Liver (tissue), 9 donors: ENCODE data around the gene ANKRD35. TPM values are rescaled to one million over a fixed set of nuclear protein-coding genes. Genes with fewer than 3 reads are reported as not detected.

Experiments used
- DNase-seq: peaks from one replicate; pipeline ENCODE4 v3.0.0-alpha.2; 2017; ENCODE audit warnings: low spot score
- H3K27ac ChIP-seq, 2 donors: one replicate each; pipeline ENCODE4 v1.7.0; 2013; ENCODE audit warnings: inconsistent platforms in 2 of 2, low read length in 2 of 2, control low read depth in 1 of 2, low read depth in 1 of 2, mild to moderate bottlenecking in 1 of 2
- H3K27me3 ChIP-seq, 4 donors: one replicate each; pipeline versions ENCODE4 v1.6.1 to v1.7.0; 2013; ENCODE audit warnings: low read length in 3 of 4, inconsistent platforms in 1 of 4, mild to moderate bottlenecking in 1 of 4, moderate library complexity in 1 of 4; ENCODE audit not compliant: control insufficient read depth in 4 of 4, insufficient read depth in 4 of 4
- H3K36me3 ChIP-seq, 4 donors: one replicate each; pipeline versions ENCODE4 v1.6.1 to v1.7.0; 2013; ENCODE audit warnings: low read length in 3 of 4, mild to moderate bottlenecking in 3 of 4, low read depth in 1 of 4, moderate library complexity in 1 of 4; ENCODE audit not compliant: control insufficient read depth in 4 of 4, insufficient read depth in 3 of 4
- H3K4me1 ChIP-seq, 4 donors: one replicate each; pipeline versions ENCODE4 v1.6.1 to v1.7.0; 2013; ENCODE audit warnings: low read length in 3 of 4, mild to moderate bottlenecking in 3 of 4, moderate library complexity in 1 of 4; ENCODE audit not compliant: control insufficient read depth in 4 of 4, insufficient read depth in 4 of 4
- H3K4me3 ChIP-seq, 3 donors: one replicate each; pipeline versions ENCODE4 v1.6.1 to v1.7.0; 2013; ENCODE audit warnings: low read length in 3 of 3, control low read depth in 1 of 3, low read depth in 1 of 3, mild to moderate bottlenecking in 1 of 3
- H3K9ac ChIP-seq, 2 donors: one replicate each; pipeline ENCODE4 v1.7.0; 2013; ENCODE audit warnings: low read length in 2 of 2, mild to moderate bottlenecking in 2 of 2, moderate library complexity in 2 of 2, control low read depth in 1 of 2, low read depth in 1 of 2
- H3K9me3 ChIP-seq, 4 donors: one replicate each; pipeline versions ENCODE4 v1.6.1 to v1.7.0; 2013; ENCODE audit warnings: low read length in 3 of 4; ENCODE audit not compliant: control insufficient read depth in 4 of 4
- FOXA2 ChIP-seq: IDR thresholded peaks from 2 replicates; pipeline ENCODE4 v1.6.1; 2016; ENCODE audit warnings: antibody characterized with exemption
- GABPA ChIP-seq, 2 donors: IDR thresholded peaks in 1 of 2; conservative IDR thresholded peaks in 1 of 2; 2 replicates each; pipeline ENCODE4 v1.6.1; 2016; ENCODE audit warnings: antibody characterized with exemption in 2 of 2, mild to moderate bottlenecking in 1 of 2, moderate library complexity in 1 of 2
- HNF4A ChIP-seq, 2 donors: conservative IDR thresholded peaks; 2 replicates each; pipeline ENCODE4 v1.6.1; 2016; ENCODE audit warnings: antibody characterized with exemption in 2 of 2, mild to moderate bottlenecking in 2 of 2
- NR2F2 ChIP-seq: IDR thresholded peaks from 2 replicates; pipeline ENCODE4 v1.6.1; 2016; ENCODE audit warnings: antibody characterized with exemption
- RAD21 ChIP-seq, 2 donors: IDR thresholded peaks; 2 replicates each; pipeline ENCODE4 v1.6.1; 2016; ENCODE audit warnings: antibody characterized with exemption in 2 of 2, mild to moderate bottlenecking in 2 of 2
- RXRA ChIP-seq, 2 donors: IDR thresholded peaks; 2 replicates each; pipeline ENCODE4 v1.6.1; 2017 to 2018; ENCODE audit warnings: antibody characterized with exemption in 2 of 2, mild to moderate bottlenecking in 1 of 2
- SP1 ChIP-seq: IDR thresholded peaks from 2 replicates; pipeline ENCODE4 v1.6.1; 2018; ENCODE audit warnings: antibody characterized with exemption, mild to moderate bottlenecking
- WGBS: extraction: QIAGEN DNeasy Blood & Tissue Kit; methylation state at CpG from one replicate; pipeline ENCODE4 v1.1.7; 2013; 5-methylcytosine and 5-hydroxymethylcytosine counted together
- polyA plus RNA-seq, 2 donors: library from polyadenylated mRNA; stranded (reverse) in 1 of 2; unstranded in 1 of 2; fragments of 200-250 nt in 1 of 2; fragments of >200 nt in 1 of 2; fragmentation: Nextera tagmentation in 1 of 2; extraction: Ambion mirVana in 1 of 2; gene quantifications; one replicate each; pipeline versions ENCODE4 v1.2.1 to v1.2.3, GENCODE V29; 2013 to 2015
- total RNA-seq, 2 donors: library from RNA; depleted of rRNA; stranded (reverse); fragments of >200 nt; gene quantifications; one replicate each; pipeline ENCODE4 v1.2.3, GENCODE V29; 2014
- TF ChIP-seq, protein P1 (sequence below): IDR thresholded peaks from 2 replicates; pipeline ENCODE4 v1.6.1; 2016; ENCODE audit warnings: antibody characterized with exemption, mild to moderate bottlenecking
- TF ChIP-seq, protein P2 (sequence below): IDR thresholded peaks from 2 replicates; pipeline ENCODE4 v1.6.1; 2016; ENCODE audit warnings: antibody characterized with exemption
- TF ChIP-seq, protein P3 (sequence below): IDR thresholded peaks from 2 replicates; pipeline ENCODE4 v1.6.1; 2016; ENCODE audit warnings: antibody characterized with exemption
- TF ChIP-seq, protein P4 (sequence below): fragments of 150-350 bp; IDR thresholded peaks from 2 replicates; pipeline ENCODE4 v1.5.1; 2017; ENCODE audit warnings: improper control_type of control experiment, low read depth, low read length; ENCODE audit not compliant: missing input control
- TF ChIP-seq, protein P5 (sequence below): IDR thresholded peaks from 2 replicates; pipeline ENCODE4 v1.6.1; 2016; ENCODE audit warnings: antibody characterized with exemption
- donor health status: healthy.
- donor health status: healthy.
- donor health status: healthy.
- donor health status: healthy.
- donor health status: healthy.

The ANKRD35 gene
- total and polyA plus RNA-seq, 4 donors = 0.05 to 1.9 (median 1.4) TPM

DNA sequence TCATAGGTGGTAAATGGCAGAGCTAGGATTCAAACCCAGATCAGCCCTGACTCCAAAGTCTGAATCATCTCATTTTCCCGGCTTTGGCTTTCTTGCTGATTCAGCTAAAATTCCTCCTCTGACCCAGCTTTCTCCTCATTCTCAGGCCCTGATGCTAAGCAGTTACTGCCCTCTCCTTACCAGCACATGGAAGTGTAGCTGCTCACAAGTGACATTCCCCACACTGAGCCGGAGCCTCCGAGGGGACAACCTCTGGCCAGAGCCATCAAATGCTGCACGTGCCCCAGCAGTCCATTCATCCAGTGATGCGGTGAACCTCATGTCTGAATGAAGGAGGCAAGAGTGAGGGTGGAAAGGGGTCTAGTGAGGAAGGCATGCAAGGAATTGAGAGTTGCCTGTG is 13.1 kb upstream of the ANKRD35 start:
- H3K36me3 ChIP-seq = no peaks in the 10 kb centered on the region
- H3K9ac ChIP-seq = no peak overlapping the region
- no peak overlapping the region for H3K4me3 ChIP-seq
- DNase-seq = no peak
- 88% methylated on average over 5 of the region's 5 CpGs for WGBS
- H3K4me1 ChIP-seq = no peaks in the 10 kb centered on the region
- no peaks in the 10 kb centered on the region for H3K27me3 ChIP-seq
- H3K27ac ChIP-seq = no peak overlapping the region
- no peaks in the 10 kb centered on the region for H3K9me3 ChIP-seq
- TF ChIP-seq RXRA (IDR thresholded peaks at IDR 0.05) (no peak), SP1 (no peak), NR2F2 (no peak), GABPA (IDR thresholded peaks at IDR 0.05 in 1 of 2, conservative IDR thresholded peaks at IDR 0.05 in 1 of 2) (no peak), FOXA2 (no peak), RAD21 (IDR thresholded peaks at IDR 0.05) (no peak), HNF4A (conservative IDR thresholded peaks at IDR 0.05) (no peak)
- TF ChIP-seq, protein P1, sequence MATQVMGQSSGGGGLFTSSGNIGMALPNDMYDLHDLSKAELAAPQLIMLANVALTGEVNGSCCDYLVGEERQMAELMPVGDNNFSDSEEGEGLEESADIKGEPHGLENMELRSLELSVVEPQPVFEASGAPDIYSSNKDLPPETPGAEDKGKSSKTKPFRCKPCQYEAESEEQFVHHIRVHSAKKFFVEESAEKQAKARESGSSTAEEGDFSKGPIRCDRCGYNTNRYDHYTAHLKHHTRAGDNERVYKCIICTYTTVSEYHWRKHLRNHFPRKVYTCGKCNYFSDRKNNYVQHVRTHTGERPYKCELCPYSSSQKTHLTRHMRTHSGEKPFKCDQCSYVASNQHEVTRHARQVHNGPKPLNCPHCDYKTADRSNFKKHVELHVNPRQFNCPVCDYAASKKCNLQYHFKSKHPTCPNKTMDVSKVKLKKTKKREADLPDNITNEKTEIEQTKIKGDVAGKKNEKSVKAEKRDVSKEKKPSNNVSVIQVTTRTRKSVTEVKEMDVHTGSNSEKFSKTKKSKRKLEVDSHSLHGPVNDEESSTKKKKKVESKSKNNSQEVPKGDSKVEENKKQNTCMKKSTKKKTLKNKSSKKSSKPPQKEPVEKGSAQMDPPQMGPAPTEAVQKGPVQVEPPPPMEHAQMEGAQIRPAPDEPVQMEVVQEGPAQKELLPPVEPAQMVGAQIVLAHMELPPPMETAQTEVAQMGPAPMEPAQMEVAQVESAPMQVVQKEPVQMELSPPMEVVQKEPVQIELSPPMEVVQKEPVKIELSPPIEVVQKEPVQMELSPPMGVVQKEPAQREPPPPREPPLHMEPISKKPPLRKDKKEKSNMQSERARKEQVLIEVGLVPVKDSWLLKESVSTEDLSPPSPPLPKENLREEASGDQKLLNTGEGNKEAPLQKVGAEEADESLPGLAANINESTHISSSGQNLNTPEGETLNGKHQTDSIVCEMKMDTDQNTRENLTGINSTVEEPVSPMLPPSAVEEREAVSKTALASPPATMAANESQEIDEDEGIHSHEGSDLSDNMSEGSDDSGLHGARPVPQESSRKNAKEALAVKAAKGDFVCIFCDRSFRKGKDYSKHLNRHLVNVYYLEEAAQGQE = no peak
- TF ChIP-seq, protein P2, sequence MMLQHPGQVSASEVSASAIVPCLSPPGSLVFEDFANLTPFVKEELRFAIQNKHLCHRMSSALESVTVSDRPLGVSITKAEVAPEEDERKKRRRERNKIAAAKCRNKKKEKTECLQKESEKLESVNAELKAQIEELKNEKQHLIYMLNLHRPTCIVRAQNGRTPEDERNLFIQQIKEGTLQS = no peak
- TF ChIP-seq, protein P3, sequence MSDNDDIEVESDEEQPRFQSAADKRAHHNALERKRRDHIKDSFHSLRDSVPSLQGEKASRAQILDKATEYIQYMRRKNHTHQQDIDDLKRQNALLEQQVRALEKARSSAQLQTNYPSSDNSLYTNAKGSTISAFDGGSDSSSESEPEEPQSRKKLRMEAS = no peak
- TF ChIP-seq, protein P4, sequence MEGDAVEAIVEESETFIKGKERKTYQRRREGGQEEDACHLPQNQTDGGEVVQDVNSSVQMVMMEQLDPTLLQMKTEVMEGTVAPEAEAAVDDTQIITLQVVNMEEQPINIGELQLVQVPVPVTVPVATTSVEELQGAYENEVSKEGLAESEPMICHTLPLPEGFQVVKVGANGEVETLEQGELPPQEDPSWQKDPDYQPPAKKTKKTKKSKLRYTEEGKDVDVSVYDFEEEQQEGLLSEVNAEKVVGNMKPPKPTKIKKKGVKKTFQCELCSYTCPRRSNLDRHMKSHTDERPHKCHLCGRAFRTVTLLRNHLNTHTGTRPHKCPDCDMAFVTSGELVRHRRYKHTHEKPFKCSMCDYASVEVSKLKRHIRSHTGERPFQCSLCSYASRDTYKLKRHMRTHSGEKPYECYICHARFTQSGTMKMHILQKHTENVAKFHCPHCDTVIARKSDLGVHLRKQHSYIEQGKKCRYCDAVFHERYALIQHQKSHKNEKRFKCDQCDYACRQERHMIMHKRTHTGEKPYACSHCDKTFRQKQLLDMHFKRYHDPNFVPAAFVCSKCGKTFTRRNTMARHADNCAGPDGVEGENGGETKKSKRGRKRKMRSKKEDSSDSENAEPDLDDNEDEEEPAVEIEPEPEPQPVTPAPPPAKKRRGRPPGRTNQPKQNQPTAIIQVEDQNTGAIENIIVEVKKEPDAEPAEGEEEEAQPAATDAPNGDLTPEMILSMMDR = no peak

DNA sequence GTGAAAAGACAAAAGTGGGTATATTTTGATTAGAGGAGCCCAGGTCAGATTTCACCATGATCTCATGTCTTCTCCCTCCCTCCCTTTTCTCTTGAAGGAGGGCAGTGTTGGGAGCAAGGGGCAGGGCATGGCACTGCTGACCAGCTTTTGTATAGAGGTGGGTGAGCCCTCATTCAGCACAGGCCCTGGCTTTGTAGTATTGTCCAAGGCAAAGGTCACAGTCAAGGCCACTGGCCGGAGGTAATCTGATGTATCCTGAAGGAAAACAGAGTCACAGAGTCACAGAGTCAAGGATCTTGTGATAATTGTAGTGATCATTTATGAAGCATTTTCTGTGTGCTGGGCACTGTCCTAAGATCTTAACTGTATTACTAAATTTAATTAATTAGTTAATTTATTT is 12.3 kb upstream of the ANKRD35 start:
- DNase-seq = no peak

More for the DNA sequence above, 12.3 kb upstream of the ANKRD35 start:
- no peaks in the 10 kb centered on the region for H3K36me3 ChIP-seq
- no peaks in the 10 kb centered on the region for H3K27me3 ChIP-seq
- no peak overlapping the region for H3K9ac ChIP-seq
- no peak overlapping the region for H3K27ac ChIP-seq
- TF ChIP-seq, protein P1 = no peak
- TF ChIP-seq, protein P2 = no peak
- TF ChIP-seq, protein P4 = no peak
- TF ChIP-seq, protein P5, sequence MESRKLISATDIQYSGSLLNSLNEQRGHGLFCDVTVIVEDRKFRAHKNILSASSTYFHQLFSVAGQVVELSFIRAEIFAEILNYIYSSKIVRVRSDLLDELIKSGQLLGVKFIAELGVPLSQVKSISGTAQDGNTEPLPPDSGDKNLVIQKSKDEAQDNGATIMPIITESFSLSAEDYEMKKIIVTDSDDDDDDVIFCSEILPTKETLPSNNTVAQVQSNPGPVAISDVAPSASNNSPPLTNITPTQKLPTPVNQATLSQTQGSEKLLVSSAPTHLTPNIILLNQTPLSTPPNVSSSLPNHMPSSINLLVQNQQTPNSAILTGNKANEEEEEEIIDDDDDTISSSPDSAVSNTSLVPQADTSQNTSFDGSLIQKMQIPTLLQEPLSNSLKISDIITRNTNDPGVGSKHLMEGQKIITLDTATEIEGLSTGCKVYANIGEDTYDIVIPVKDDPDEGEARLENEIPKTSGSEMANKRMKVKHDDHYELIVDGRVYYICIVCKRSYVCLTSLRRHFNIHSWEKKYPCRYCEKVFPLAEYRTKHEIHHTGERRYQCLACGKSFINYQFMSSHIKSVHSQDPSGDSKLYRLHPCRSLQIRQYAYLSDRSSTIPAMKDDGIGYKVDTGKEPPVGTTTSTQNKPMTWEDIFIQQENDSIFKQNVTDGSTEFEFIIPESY = no peak
- no peak for TF ChIP-seq SP1
- TF ChIP-seq RAD21 (IDR thresholded peaks at IDR 0.05) = no peak
- WGBS = 49% methylated on average over 1 of the region's 1 CpG
- H3K4me1 ChIP-seq = no peaks in the 10 kb centered on the region
- H3K9me3 ChIP-seq = no peaks in the 10 kb centered on the region
- H3K4me3 ChIP-seq = no peak overlapping the region
